CD4-positive, alpha-beta memory T cell (primary cell): Measurements from ENCODE around the gene NDUFB10. TPM values are rescaled to one million over a fixed set of nuclear protein-coding genes. Genes with fewer than 3 reads are reported as not detected.

Experiments used
- CTCF ChIA-PET: fragments of 350-600 bp; sonication (Branson Sonifier 250); formaldehyde crosslinking; loops from one replicate; lab custom pipeline; 2021; ENCODE audit warnings: inconsistent platforms; ENCODE audit not compliant: partially characterized antibody; lab: Charles Lee
- POLR2A ChIA-PET: fragments of 350-600 bp; sonication (Branson Sonifier 250); formaldehyde crosslinking; loops from one replicate; lab custom pipeline; 2021; ENCODE audit not compliant: partially characterized antibody; lab: Charles Lee
- DNase-seq, 5 donors: peaks; one replicate each; pipeline versions ENCODE4 v3.0.0 to v3.0.0-alpha.2; 2020 to 2022; ENCODE audit warnings: mixed read lengths in 1 of 5
- H3K27ac ChIP-seq: one replicate; pipeline ENCODE4 v1.7.0; 2013; ENCODE audit warnings: low read depth, low read length
- H3K27me3 ChIP-seq: 2 replicates; pipeline ENCODE4 v1.7.0; 2013; ENCODE audit warnings: mild to moderate bottlenecking, low read length, moderate library complexity; ENCODE audit not compliant: insufficient read depth
- H3K36me3 ChIP-seq: 2 replicates; pipeline ENCODE4 v1.7.0; 2013; ENCODE audit warnings: mild to moderate bottlenecking, low read length, moderate library complexity; ENCODE audit not compliant: insufficient read depth
- H3K4me1 ChIP-seq: 2 replicates; pipeline ENCODE4 v1.7.0; 2013; ENCODE audit warnings: mild to moderate bottlenecking, low read length, moderate library complexity; ENCODE audit not compliant: insufficient read depth
- H3K4me3 ChIP-seq, 2 donors: one replicate each; pipeline ENCODE4 v1.7.0; 2013; ENCODE audit warnings: low read length in 2 of 2, mild to moderate bottlenecking in 1 of 2
- H3K9me3 ChIP-seq, 2 donors: one replicate each; pipeline ENCODE4 v1.7.0; 2013; ENCODE audit warnings: low read length in 2 of 2, control low read depth in 1 of 2; ENCODE audit not compliant: control insufficient read depth in 1 of 2
- H3K27ac Mint-ChIP-seq, 7 donors: one replicate each; pipeline ENCODE4 v1.8.0; 2020 to 2021; ENCODE audit warnings: mixed read lengths in 7 of 7, mild to moderate bottlenecking in 6 of 7, inconsistent platforms in 3 of 7, moderate library complexity in 3 of 7
- H3K27me3 Mint-ChIP-seq, 2 donors: one replicate each; pipeline ENCODE4 v1.8.0; 2020 to 2021; ENCODE audit warnings: mixed read lengths in 2 of 2
- H3K36me3 Mint-ChIP-seq, 2 donors: one replicate each; pipeline ENCODE4 v1.8.0; 2020 to 2021; ENCODE audit warnings: mixed read lengths in 2 of 2, inconsistent platforms in 1 of 2, mild to moderate bottlenecking in 1 of 2
- H3K4me1 Mint-ChIP-seq, 4 donors: one replicate each; pipeline ENCODE4 v1.8.0; 2020 to 2021; ENCODE audit warnings: mixed read lengths in 4 of 4, mild to moderate bottlenecking in 1 of 4
- H3K4me3 Mint-ChIP-seq, 8 donors: one replicate each; pipeline ENCODE4 v1.8.0; 2020 to 2021; ENCODE audit warnings: mixed read lengths in 8 of 8, mild to moderate bottlenecking in 7 of 8, moderate library complexity in 6 of 8, inconsistent platforms in 3 of 8
- H3K9me3 Mint-ChIP-seq, 8 donors: one replicate each; pipeline ENCODE4 v1.8.0; 2020 to 2021; ENCODE audit warnings: mixed read lengths in 8 of 8, mild to moderate bottlenecking in 5 of 8, inconsistent platforms in 3 of 8, moderate library complexity in 1 of 8
- intact Hi-C: fragments of 100-400 bp; cut with micrococcal nuclease; formaldehyde crosslinking; loops from one replicate; pipeline ENCODE4 v1.15.1; 2023
- polyA plus RNA-seq, 2 donors: library from polyadenylated mRNA; unstranded; fragments of 300-500 nt; fragmentation: Illumina TruSeq; gene quantifications; one replicate each; pipeline ENCODE4 v1.2.3, GENCODE V29; 2021
- total RNA-seq, 2 experiments: library from RNA; stranded (reverse); gene quantifications; one replicate each; pipeline ENCODE4 v1.2.3, GENCODE V29; 2021

NDUFB10 gene
- total and polyA plus RNA-seq, 4 experiments from 2014 or later, result 76.5 to 223 (median 146) TPM

- H3K4me1 ChIP-seq, result peaks cover 21% of the 10 kb centered on the region
- peaks cover 15% of the 10 kb centered on the region for H3K36me3 ChIP-seq
- Mint-ChIP-seq H3K27me3 (no peaks in the 10 kb centered on the region), H3K27ac (peak overlapping the region in 6 of 7 donors; percentile 29 to 81 (median 64)), H3K4me1 (peaks cover 0 to 26% (median 7%) of the 10 kb centered on the region in 4 donors), H3K4me3 (peak overlapping the region; percentile 82 to 91 (median 86)), H3K36me3 (peaks cover 0 to 11% of the 10 kb centered on the region in 2 donors), H3K9me3 (no peaks in the 10 kb centered on the region)
- peak in 1 of 5 donors; percentile 40 for DNase-seq
- intact Hi-C loops, result loop anchor here (2.0 to 5.0 kb wide), 4 partner anchors 50 to 633 kb away; partner anchors contain the start of genes CRAMP1, IFT140, TELO2 and UBE2I
- peak overlapping the region; percentile 58 for H3K27ac ChIP-seq
- POLR2A ChIA-PET, result interaction anchor here (1.1 to 4.6 kb wide), 5 partner anchors 16 to 213 kb away, joined by 3 to 34 read pairs (median 4); partner anchors contain the start of genes NDUFB10, RPS2, TBL3 and TRAF7
- H3K9me3 ChIP-seq, result no peaks in the 10 kb centered on the region
- CTCF ChIA-PET, result interaction anchor here (0.6 to 1.6 kb wide), 2 partner anchors 15 to 1990 kb away, joined by 3 to 4 read pairs; no protein-coding TSS in a partner anchor
- H3K27me3 ChIP-seq, result no peaks in the 10 kb centered on the region
- H3K4me3 ChIP-seq, result peak overlapping the region; percentile 52 to 90
Observed at GRCh38 chr16:1942047-1942809, 17.1 kb upstream of the NDUFB10 start.

- H3K36me3 ChIP-seq, result peaks cover 13% of the 10 kb centered on the region
- intact Hi-C loops, result loop anchor here (1.0 to 5.0 kb wide), 6 partner anchors 16 to 634 kb away; partner anchors contain the start of genes CRAMP1, IFT140, NDUFB10 and TELO2
- H3K4me1 ChIP-seq, result peaks cover 21% of the 10 kb centered on the region
- no peaks in the 10 kb centered on the region for H3K27me3 ChIP-seq
- Mint-ChIP-seq H3K27me3 (no peaks in the 10 kb centered on the region), H3K27ac (peak within 1 kb of the TSS; percentile 64 to 91 (median 70)), H3K4me1 (peaks cover 0 to 26% (median 7%) of the 10 kb centered on the region in 4 donors), H3K36me3 (peaks cover 0 to 10% of the 10 kb centered on the region in 2 donors), H3K4me3 (peak within 1 kb of the TSS; percentile 82 to 91 (median 86)), H3K9me3 (no peaks in the 10 kb centered on the region)
- H3K9me3 ChIP-seq, result no peaks in the 10 kb centered on the region
- peak; percentile 97 to 99 (median 98) for DNase-seq
- POLR2A ChIA-PET, result interaction anchor here (0.6 to 4.6 kb wide), 20 partner anchors 9 to 1775 kb away, joined by 3 to 34 read pairs (median 4); partner anchors contain the start of genes FAHD1, HAGH, NDUFB10 and NUBP2
- CTCF ChIA-PET, result interaction anchor here (1.0 kb wide), 2 partner anchors 10 to 22 kb away, joined by 3 to 4 read pairs; partner anchors contain the start of gene RPS2
- H3K27ac ChIP-seq, result peak within 1 kb of the TSS; percentile 58
- H3K4me3 ChIP-seq, result peak within 1 kb of the TSS; percentile 52 to 90
Observed at GRCh38 chr16:1942810-1943726, 16.3 kb upstream of the NDUFB10 start, which contains the start of gene MSRB1. Gene MSRB1, minus strand, starts transcription at chr16:1943199. Its CDS starts 43 bp downstream, at chr16:1943156.

GRCh38 chr16:1944612-1945199 is 14.6 kb upstream of the NDUFB10 start:
- Histone ChIP-seq H3K9me3 (no peaks in the 10 kb centered on the region), H3K4me3 (no peak overlapping the region), H3K27me3 (no peaks in the 10 kb centered on the region), H3K27ac (no peak overlapping the region), H3K36me3 (peaks cover 5% of the 10 kb centered on the region), H3K4me1 (peaks cover 21% of the 10 kb centered on the region)
- Mint-ChIP-seq H3K27me3 (no peaks in the 10 kb centered on the region), H3K4me1 (peaks cover 0 to 26% (median 7%) of the 10 kb centered on the region in 4 donors), H3K9me3 (no peaks in the 10 kb centered on the region), H3K36me3 (no peaks in the 10 kb centered on the region), H3K4me3 (peak overlapping the region in 6 of 8 donors; percentile 33 to 83 (median 62)), H3K27ac (peak overlapping the region in 3 of 7 donors; percentile 30 to 90 (median 69))
- intact Hi-C loops, result loop anchor here (5.0 kb wide), 3 partner anchors 48 to 452 kb away; partner anchors contain the start of genes CRAMP1, IFT140 and TELO2
- DNase-seq, result no peak
- ChIA-PET CTCF (no interaction called here), POLR2A (interaction anchor here (2.0 to 4.6 kb wide), 4 partner anchors 17 to 211 kb away, joined by 7 to 34 read pairs (median 14); partner anchors contain the start of genes RPS2 and TRAF7)

- Mint-ChIP-seq H3K9me3 (no peaks in the 10 kb centered on the region), H3K27me3 (no peaks in the 10 kb centered on the region), H3K27ac (no peak overlapping the region), H3K36me3 (no peaks in the 10 kb centered on the region), H3K4me3 (no peak overlapping the region), H3K4me1 (peaks cover 0 to 26% (median 7%) of the 10 kb centered on the region in 4 donors)
- H3K27me3 ChIP-seq, result no peaks in the 10 kb centered on the region
- intact Hi-C loops, result no loop called here
- H3K4me3 ChIP-seq, result no peak overlapping the region
- ChIA-PET CTCF (no interaction called here), POLR2A (interaction anchor here (2.1 kb wide), 1 partner anchor 19 kb away, joined by 11 read pairs; the partner anchor contains the start of gene RPS2)
- peaks cover 21% of the 10 kb centered on the region for H3K4me1 ChIP-seq
- no peak for DNase-seq
- no peaks in the 10 kb centered on the region for H3K36me3 ChIP-seq
- H3K9me3 ChIP-seq, result no peaks in the 10 kb centered on the region
- H3K27ac ChIP-seq, result no peak overlapping the region
Observed at GRCh38 chr16:1945559-1946391, 13.6 kb upstream of the NDUFB10 start.

GRCh38 chr16:1946495-1947368 is 12.6 kb upstream of the NDUFB10 start:
- DNase-seq, result no peak
- no peak overlapping the region for H3K4me3 ChIP-seq
- no peaks in the 10 kb centered on the region for H3K9me3 Mint-ChIP-seq
- H3K9me3 ChIP-seq, result no peaks in the 10 kb centered on the region
- POLR2A ChIA-PET, result interaction anchor here (2.1 kb wide), 1 partner anchor 18 kb away, joined by 11 read pairs; the partner anchor contains the start of gene RPS2
- peaks cover 15% of the 10 kb centered on the region for H3K4me1 ChIP-seq
- no peak overlapping the region for H3K27ac ChIP-seq
- CTCF ChIA-PET, result no interaction called here
- no peaks in the 10 kb centered on the region for H3K27me3 ChIP-seq
- H3K36me3 ChIP-seq, result no peaks in the 10 kb centered on the region
- H3K27me3 Mint-ChIP-seq, result no peaks in the 10 kb centered on the region
- H3K36me3 Mint-ChIP-seq, result no peaks in the 10 kb centered on the region
- no peak overlapping the region for H3K4me3 Mint-ChIP-seq
- peaks cover 0 to 21% (median 6%) of the 10 kb centered on the region in 4 donors for H3K4me1 Mint-ChIP-seq
- H3K27ac Mint-ChIP-seq, result no peak overlapping the region
- intact Hi-C loops, result no loop called here
